Measurements from ENCODE around the gene MMP21.

MMP21 gene, protein sequence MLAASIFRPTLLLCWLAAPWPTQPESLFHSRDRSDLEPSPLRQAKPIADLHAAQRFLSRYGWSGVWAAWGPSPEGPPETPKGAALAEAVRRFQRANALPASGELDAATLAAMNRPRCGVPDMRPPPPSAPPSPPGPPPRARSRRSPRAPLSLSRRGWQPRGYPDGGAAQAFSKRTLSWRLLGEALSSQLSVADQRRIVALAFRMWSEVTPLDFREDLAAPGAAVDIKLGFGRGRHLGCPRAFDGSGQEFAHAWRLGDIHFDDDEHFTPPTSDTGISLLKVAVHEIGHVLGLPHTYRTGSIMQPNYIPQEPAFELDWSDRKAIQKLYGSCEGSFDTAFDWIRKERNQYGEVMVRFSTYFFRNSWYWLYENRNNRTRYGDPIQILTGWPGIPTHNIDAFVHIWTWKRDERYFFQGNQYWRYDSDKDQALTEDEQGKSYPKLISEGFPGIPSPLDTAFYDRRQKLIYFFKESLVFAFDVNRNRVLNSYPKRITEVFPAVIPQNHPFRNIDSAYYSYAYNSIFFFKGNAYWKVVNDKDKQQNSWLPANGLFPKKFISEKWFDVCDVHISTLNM

GRCh38 chr10:125775491-125776106 lies at the start of gene MMP21:
Gene MMP21, minus strand, starts transcription at chr10:125775821. Its CDS starts 0 bp downstream, at chr10:125775821.
- DNase-seq (ENCODE audit: low spot score) = no peak

DNA sequence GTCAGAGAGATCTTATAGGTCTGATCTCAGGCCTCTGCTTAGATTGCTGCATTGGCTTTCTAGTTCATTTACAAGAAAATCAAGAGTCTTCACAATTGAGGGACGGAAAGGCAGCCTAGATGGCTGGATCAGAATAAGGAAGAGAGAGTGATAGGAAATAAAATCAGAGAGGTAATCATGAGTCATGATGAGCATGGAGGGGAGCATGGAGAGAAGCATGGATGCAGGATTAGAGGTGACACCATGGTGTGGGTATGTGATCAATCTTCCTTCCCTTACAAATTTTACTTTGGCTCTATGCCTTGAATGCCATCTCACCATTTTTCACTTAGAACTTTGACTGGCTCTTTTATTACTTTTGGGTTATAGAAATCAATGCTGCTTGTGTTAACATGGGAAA lies 49.1 kb upstream of the MMP21 start:
- peak; percentile 80 for DNase-seq (ENCODE audit: low spot score)

DNA sequence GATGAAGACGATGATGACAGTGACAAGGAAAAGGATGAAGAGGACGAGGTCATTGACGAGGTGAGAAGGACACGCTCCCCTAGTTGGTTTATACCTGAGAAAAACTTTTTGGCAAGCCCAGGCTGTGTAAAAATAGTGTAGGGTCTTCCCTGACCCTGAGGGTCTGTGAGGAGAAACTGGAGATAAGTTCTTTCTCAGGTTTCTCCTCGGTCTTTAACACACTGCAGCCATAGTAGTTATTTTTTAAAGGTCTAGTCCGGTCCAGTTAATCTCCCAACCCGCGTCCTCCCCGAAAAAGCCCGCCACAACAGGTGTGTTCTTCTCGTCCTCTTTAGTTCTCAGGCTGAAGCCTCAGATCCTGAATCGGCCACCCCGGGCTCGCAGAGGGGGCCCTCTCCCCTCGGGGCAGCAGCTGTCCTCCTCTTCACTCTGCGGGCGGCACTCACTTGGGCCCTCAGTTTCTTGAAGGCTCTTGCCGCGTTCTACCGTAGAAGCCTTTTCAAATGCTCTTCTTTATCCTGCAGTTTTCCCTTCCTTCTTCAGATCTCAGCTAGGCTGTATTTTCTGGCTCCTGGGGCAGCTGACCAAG lies 48.1 kb upstream of the MMP21 start:
- DNase-seq (ENCODE audit: low spot score) = peak; percentile 5

GRCh38 chr10:125822878-125823662 lies 47.4 kb upstream of the MMP21 start, which contains the start of the genes BCCIP and UROS:
Gene BCCIP, plus strand, starts transcription at chr10:125823546. Its CDS starts 12 bp downstream, at chr10:125823558.
Gene UROS, minus strand, starts transcription at chr10:125823258. Its CDS starts 6,759 bp downstream, at chr10:125816499.
- peak; percentile 87 for DNase-seq (ENCODE audit: low spot score)

DNA sequence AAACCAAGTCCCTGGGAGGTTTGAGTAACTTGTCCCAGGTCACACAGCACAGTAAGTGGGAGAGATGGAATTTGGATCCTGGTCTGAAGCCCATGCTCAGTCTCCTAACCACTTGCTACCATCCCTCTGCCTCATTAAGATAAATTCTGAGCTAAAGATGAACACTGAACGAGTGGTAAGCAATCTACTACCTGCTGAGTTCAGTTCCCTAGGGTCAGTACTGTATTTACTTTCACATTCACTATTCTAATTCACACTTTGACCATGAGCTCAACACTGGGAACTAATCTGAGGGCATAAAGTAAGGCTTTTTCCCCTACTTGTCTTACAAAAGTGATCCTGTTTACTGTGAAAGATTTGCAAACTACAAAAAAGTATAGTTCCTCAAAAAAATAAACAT lies 45.1 kb upstream of the MMP21 start:
- DNase-seq (ENCODE audit: low spot score) = no peak

GRCh38 chr10:125817337-125817946 lies 41.8 kb upstream of the MMP21 start:
- DNase-seq (ENCODE audit: low spot score) = no peak

DNA sequence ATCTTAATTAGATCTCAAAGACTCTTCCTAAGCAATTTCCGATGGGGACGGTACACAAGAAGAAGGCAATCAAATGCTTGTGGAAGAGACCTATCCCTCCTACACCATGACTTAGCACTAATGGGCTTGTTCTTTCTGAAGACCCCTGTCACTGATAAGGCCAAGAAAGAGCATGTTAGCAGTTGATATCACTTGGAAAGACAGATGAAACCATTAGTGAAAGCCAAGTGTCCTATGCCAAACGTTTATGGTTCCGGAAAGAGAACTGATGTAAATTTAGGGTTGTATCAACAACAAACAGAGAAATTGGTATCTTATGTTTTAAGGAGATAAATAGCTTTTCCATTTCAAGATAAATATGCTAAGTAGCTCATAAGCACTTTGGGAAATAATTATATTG lies 40.9 kb upstream of the MMP21 start:
- no peak for DNase-seq (ENCODE audit: low spot score)

DNA sequence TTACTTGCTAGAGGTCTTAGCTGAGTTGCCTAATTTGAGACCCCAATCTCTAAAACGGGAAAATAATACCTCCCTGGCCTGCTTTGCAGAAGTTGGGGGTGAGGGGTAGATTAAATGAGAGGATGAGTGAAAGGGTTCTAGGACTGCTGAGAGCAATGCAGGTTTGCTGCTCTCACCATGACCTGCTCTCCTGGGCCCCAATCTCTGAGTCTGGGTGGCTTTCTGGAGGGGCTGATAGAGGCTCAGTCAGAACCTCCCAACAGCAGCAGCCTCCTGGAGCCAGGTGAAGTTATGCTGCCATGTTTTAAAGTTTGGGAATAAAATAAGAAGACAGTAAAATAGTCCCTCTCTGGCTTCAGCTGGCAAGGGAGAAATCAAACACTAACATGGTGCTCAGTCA lies 40.1 kb upstream of the MMP21 start:
- no peak for DNase-seq (ENCODE audit: low spot score)

DNA sequence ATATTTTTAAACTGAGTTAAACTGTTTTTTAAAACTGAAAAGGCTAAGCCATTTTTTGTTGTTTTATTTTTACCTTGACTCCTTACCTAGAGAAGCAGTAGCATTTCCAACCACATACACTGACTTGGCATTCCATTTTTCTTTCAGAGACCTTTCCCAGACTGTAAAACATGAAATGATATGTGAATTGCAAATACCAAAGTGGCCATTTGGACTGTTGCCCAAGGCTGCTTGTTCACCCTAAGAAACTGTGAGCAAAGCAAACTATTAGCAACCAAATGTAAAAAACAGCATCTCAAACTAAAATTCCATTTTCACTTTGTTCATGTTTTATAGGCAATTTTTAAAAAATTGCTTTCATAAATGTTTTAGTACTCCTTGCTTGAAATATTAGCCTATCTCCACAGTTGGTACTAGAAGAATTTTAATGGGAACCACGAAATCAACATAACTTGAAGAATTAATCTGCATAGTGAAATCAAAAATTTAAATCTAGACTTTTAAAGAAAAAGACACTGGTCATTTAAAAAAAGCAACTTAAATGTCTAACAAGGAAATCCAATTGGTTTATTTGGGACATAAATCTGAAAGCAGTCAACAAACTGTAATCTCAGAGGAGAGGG lies 36.6 kb upstream of the MMP21 start:
- no peak for DNase-seq (ENCODE audit: low spot score)

DNA sequence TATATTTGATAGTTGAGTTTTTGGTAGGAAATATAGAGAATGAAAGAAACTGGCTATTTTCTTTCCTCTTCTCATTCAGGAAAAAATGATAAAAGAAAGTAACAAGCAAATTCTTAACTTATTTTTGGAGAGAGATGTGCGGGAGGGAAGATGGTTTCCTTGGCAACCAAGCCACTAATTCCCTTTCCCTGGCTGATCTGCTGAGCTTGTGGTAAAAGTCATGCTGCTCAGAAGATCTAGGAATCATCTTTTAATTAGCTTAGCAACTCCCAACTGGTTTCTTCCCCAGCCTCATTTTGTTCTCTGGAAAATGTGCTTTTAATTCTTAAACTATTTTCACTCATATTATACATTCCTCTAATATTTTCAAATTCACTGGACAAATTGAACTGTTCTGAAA lies 35.6 kb upstream of the MMP21 start:
- DNase-seq (ENCODE audit: low spot score) = no peak

GRCh38 chr10:125808047-125808446 lies 32.4 kb upstream of the MMP21 start:
- DNase-seq (ENCODE audit: low spot score) = no peak

GRCh38 chr10:125802739-125803138 lies 27.1 kb upstream of the MMP21 start:
- DNase-seq (ENCODE audit: low spot score) = peak; percentile 57

DNA sequence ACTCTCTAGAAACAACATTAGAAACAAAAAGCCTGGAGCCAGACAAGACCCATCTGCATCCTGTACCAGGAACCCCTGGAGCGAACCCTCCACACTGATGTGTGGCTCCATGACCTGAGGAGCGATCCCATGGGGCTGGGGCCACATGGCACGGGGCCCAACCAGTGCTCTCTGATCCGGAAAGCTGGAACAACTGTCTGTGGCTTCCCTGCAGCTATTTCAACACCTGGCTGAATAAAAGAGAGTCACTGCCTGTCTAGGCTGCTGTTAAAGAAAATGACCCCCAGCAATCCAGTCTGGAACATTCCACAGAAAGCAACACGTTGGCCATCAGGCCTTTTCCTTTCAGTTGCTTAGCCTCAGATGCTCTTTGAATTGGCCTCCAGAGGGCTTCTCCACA lies 26.5 kb upstream of the MMP21 start:
- peak; percentile 76 for DNase-seq (ENCODE audit: low spot score)

DNA sequence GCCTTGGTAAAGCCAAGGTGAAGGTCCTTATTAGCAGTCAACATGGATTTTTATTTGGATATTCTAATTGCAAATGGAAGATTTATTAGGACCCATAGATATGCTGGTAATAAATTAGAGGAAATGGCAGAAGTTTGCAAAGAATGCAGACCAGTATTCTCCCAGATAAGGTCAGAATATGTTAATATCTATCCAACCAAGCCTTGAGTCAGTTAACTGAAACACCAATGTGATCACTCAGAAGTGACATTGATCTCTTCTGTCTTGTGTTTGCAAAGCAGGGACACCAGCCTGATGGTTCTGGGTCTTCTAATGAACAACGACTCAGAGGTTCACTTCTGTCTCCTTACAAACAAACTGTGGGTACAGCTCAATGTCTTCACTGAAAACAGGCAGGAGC lies 26.0 kb upstream of the MMP21 start:
- DNase-seq (ENCODE audit: low spot score) = peak; percentile 15

- no peak for DNase-seq (ENCODE audit: low spot score)
These were observed 24.0 kb upstream of the MMP21 start for GRCh38 chr10:125799451-125800182.

- DNase-seq (ENCODE audit: low spot score) = peak; percentile 45
These were observed 22.5 kb upstream of the MMP21 start for GRCh38 chr10:125797994-125798662.

DNA sequence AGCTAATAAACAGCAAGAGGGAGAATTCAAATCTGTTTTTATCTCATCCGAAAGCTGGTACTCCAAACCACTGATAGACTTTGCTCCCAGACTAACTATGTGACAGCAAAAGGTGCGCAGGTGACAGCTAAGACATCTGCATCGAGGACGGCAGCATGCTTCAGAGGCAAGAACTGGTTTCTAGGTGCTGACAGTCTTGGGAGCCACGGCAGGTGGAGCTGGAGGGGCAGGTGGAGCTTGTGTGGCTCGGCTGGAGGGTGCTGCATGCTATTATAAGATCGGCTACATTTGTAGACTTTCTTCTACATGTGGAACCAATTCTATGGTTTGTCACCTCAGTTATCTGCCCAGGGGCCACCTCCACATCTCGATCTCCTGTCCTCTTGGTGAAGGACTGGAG lies 21.8 kb upstream of the MMP21 start:
- DNase-seq (ENCODE audit: low spot score) = no peak

- no peak for DNase-seq (ENCODE audit: low spot score)
These were observed 20.1 kb upstream of the MMP21 start for GRCh38 chr10:125795637-125796190.

DNA sequence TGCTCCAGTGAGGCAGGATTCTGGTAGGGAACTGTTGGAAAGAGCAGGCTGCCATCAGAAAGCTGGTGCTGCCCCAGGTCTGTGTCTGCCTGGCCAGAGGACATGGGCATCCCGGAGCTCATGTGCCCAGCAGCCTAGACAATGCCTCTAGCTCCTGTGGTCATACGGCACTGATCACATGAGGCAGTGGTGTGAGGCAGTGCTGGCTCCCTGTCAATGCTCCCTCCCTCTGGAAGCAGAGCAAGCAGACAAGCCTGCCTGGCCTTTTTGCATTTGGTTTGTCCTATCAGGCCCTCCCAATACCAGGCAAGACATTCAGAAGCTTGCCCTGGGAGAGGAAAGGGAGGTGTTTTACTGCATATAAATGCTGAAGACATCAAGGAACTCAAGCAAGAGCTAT lies 19.5 kb upstream of the MMP21 start:
- no peak for DNase-seq (ENCODE audit: low spot score)
